ENCODE data around the gene ATAD3B.
A peak's percentile ranks its signal among the peaks of the same experiment; 100 is the strongest.
"Not testable (repeated sequence)": the region's sequence is repeated elsewhere in the genome, so short reads cannot be mapped to it uniquely, and the experiment has no call there.

The ATAD3B gene

DNA sequence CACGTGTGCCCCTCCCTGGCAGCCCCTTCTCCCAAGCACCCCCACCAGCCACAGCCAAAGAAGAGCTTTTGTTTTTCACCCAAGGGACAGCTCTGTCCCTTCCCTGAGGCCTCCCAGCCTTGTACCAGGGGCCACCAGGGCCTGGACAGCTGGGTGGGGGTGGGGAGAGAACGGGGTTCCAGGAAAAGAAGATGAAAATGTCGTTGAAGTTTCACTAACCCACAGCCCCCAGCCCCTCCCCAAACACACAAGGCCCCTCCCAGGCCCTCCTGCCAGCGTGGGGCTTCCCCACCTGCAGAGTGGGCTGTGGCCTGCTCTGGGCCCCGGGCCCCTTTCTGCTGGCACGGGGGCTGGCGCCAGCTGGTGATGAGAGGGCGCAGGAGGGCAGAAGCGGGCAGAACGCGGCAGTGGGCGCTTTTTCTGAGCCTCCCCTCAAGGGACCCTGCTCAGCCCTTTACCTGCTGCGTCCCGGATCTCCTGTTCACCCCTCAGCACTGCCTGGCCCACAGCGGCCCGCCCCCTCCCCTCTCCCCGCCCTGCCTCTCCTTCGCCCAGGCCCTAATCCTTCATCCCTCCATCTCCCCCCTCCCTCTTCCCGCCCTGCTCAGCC lies 45.0 kb upstream of the ATAD3B start:
- peak overlapping the region; percentile 0 to 99 (median 82); a peak in 20 of 22 replicates for H3K4me2 ChIP-seq
- TF ChIP-seq Cebpa-rat (IDR thresholded peaks at IDR 0.05), result no peak
- peak overlapping the region in 8 of 11 experiments; percentile 17 to 70 (median 53); a peak in 14 of 22 replicates for H3K27ac ChIP-seq
- H3K4me3 ChIP-seq, result peak overlapping the region in 5 of 10 experiments; percentile 16 to 49 (median 41); a peak in 5 of 20 replicates
- peak overlapping the region in 9 of 11 experiments; percentile 34 to 74 (median 56); a peak in 14 of 22 replicates for H3K9ac ChIP-seq
- no peaks in the 10 kb centered on the region for H3K9me3 ChIP-seq (replicated peaks in 1 of 11)
- no peaks in the 10 kb centered on the region for H3K36me3 ChIP-seq
- no peaks in the 10 kb centered on the region for H4K20me1 ChIP-seq
- peaks cover 23 to 62% (median 52%) of the 10 kb centered on the region in 10 experiments for H3K4me1 ChIP-seq
- peaks cover 0 to 12% (median 0%) of the 10 kb centered on the region in 11 experiments; a peak in 5 of 22 replicates for H3K27me3 ChIP-seq

DNA sequence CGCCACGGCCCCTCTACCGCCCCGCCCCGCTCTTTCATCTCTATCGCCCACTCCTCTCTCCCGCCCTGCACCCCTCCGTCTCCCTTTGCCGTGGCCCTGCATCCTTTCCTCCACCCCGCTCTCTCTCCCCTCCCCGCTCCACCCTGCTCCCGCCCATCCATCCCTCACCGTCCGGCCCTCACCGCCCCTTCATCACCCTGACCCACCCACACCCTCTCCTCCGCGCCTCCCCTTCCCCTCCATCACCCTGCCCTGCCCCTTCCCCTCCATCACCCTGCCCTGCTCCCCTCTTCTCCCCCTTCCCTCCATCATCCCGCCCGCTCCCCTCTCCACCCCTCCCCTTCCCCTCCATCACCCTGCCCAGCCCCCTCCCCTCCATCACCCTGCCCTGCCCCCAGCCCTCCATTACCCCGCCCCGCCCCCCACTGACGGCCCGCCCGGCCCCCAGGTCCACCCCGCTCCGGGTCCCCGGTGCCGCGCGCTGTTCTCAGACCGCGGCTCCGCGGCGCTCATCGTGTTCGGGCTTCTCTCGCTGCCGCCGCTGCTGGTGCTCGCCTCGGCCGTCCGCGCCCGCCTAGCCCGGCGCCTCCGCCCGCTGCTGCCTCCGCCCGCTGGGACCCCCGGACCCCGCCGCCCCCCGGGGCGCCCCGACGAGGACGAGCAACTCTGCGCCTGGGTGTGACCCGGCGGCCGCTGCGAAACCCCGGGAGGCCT lies 44.3 kb upstream of the ATAD3B start:
- no peak for TF ChIP-seq Cebpa-rat (IDR thresholded peaks at IDR 0.05)
- peak overlapping the region in 10 of 11 experiments; percentile 15 to 99 (median 80); a peak in 14 of 22 replicates for H3K4me2 ChIP-seq
- H3K36me3 ChIP-seq, result no peaks in the 10 kb centered on the region
- H4K20me1 ChIP-seq, result no peaks in the 10 kb centered on the region
- peak overlapping the region in 1 of 11 experiments; percentile 72; a peak in 1 of 22 replicates for H3K9ac ChIP-seq
- no peak overlapping the region for H3K4me3 ChIP-seq
- no peak overlapping the region for H3K27ac ChIP-seq
- peaks cover 26 to 62% (median 52%) of the 10 kb centered on the region in 10 experiments for H3K4me1 ChIP-seq
- H3K9me3 ChIP-seq (replicated peaks in 1 of 11), result no peaks in the 10 kb centered on the region
- peaks cover 0 to 12% (median 0%) of the 10 kb centered on the region in 11 experiments; a peak in 5 of 22 replicates for H3K27me3 ChIP-seq

DNA sequence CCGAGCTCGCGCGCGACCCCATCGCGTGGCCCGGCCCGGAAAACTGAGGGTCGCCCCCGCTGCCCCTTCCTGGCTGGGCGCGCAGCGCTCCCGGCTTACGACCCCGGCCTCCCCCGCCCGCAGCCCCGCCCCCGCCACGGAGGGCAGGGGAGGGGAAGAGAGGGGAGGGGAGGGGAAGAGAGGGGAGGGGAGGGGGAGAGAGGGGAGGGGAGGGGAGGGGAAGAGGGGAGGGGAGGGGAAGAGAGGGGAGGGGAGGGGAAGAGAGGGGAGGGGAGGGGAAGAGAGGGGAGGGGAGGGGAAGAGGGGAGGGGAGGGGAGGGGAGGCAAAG lies 43.8 kb upstream of the ATAD3B start:
- Histone ChIP-seq H4K20me1 (no peaks in the 10 kb centered on the region), H3K27ac (no peak overlapping the region), H3K4me2 (no peak overlapping the region), H3K9ac (no peak overlapping the region), H3K9me3 (replicated peaks in 1 of 11) (no peaks in the 10 kb centered on the region), H3K4me3 (no peak overlapping the region), H3K27me3 (peaks cover 0 to 12% (median 0%) of the 10 kb centered on the region in 11 experiments; a peak in 5 of 22 replicates), H3K36me3 (no peaks in the 10 kb centered on the region), H3K4me1 (peaks cover 26 to 62% (median 52%) of the 10 kb centered on the region in 10 experiments)
- no peak for TF ChIP-seq Cebpa-rat (IDR thresholded peaks at IDR 0.05)

DNA sequence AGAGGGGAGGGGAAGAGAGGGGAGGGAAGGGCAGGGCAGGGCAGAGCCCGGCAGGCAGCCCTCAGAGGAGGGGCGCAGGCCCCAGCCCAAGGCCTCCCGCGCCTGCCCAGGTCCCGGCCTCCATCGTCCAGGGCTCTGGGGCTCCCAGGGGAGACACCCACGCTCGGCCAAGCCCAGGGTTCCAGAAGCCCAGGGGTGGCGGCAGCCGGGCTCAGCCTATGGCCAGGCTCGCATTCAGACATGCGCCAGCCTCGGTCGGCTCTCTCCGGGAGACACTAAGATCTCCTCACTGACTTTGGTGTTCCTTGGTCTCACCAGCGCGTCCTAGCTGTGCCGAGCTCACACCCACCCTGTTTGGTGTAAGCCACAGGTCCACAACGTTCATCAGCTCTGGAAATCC lies 43.4 kb upstream of the ATAD3B start:
- Histone ChIP-seq H3K27me3 (peaks cover 0 to 12% (median 0%) of the 10 kb centered on the region in 11 experiments; a peak in 5 of 22 replicates), H3K4me2 (no peak overlapping the region), H3K4me3 (no peak overlapping the region), H3K9me3 (replicated peaks in 1 of 11) (no peaks in the 10 kb centered on the region), H4K20me1 (no peaks in the 10 kb centered on the region), H3K4me1 (peaks cover 30 to 62% (median 52%) of the 10 kb centered on the region in 10 experiments), H3K36me3 (no peaks in the 10 kb centered on the region), H3K9ac (no peak overlapping the region), H3K27ac (no peak overlapping the region)
- no peak for TF ChIP-seq Cebpa-rat (IDR thresholded peaks at IDR 0.05)

DNA sequence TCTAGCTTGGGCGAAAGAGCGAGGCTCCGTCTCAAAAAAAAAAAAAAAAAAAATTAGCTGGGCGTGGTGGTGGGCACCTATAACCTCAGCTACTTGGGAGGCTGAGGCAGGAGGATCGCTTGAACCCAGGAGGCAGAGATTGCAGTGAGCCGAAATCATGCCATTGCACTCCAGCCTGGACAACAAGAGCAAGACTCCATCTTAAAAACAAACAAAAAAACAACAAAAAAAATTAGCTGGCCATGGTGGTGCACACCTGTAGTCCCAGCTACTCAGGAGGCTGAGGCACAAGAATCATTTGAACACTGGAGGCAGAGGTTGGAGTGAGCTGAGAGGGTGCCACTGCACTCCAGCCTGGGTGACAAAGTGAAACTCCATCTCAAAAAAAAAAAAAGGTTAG lies 42.6 kb upstream of the ATAD3B start:
- not testable (repeated sequence) for H3K4me3 ChIP-seq; H3K27ac ChIP-seq; H4K20me1 ChIP-seq; H3K36me3 ChIP-seq; H3K9ac ChIP-seq; H3K4me2 ChIP-seq; H3K9me3 ChIP-seq (replicated peaks in 1 of 11)
- peaks cover 38 to 64% (median 58%) of the 10 kb centered on the region in 10 experiments for H3K4me1 ChIP-seq
- peaks cover 0 to 12% (median 0%) of the 10 kb centered on the region in 11 experiments; a peak in 5 of 22 replicates for H3K27me3 ChIP-seq

DNA sequence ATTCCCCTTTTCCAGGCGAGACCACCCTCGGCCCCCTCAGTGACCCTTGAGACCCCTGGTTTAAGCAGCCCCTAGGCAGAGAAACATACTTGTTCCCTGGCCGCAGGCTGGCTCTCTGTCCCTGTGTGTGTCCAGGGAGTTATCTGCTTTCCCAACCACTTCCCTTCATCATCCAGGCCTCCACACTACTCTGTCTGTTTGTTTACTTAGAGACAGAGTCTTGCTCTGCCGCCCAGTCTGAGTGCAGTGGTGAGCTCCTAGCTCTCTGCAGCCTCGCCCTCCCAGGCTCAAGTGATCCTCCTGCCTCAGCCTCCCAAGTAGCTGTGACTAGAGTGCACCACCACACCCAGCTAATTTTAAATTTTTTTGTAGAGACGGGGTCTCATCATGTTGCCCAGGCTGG lies 41.9 kb upstream of the ATAD3B start:
- Histone ChIP-seq H3K27me3 (peaks cover 0 to 12% (median 0%) of the 10 kb centered on the region in 11 experiments; a peak in 5 of 22 replicates), H3K4me1 (peaks cover 45 to 71% (median 65%) of the 10 kb centered on the region in 10 experiments), H3K9me3 (replicated peaks in 1 of 11) (no peaks in the 10 kb centered on the region), H3K4me2 (peak overlapping the region in 7 of 11 experiments; percentile 14 to 96 (median 82); a peak in 10 of 22 replicates), H3K27ac (no peak overlapping the region), H3K4me3 (no peak overlapping the region), H4K20me1 (peaks cover 0 to 8% (median 0%) of the 10 kb centered on the region in 11 experiments; a peak in 2 of 22 replicates), H3K36me3 (no peaks in the 10 kb centered on the region), H3K9ac (peak overlapping the region in 3 of 11 experiments; percentile 19 to 47 (median 23); a peak in 2 of 22 replicates)
- no peak for TF ChIP-seq Cebpa-rat (IDR thresholded peaks at IDR 0.05)

DNA sequence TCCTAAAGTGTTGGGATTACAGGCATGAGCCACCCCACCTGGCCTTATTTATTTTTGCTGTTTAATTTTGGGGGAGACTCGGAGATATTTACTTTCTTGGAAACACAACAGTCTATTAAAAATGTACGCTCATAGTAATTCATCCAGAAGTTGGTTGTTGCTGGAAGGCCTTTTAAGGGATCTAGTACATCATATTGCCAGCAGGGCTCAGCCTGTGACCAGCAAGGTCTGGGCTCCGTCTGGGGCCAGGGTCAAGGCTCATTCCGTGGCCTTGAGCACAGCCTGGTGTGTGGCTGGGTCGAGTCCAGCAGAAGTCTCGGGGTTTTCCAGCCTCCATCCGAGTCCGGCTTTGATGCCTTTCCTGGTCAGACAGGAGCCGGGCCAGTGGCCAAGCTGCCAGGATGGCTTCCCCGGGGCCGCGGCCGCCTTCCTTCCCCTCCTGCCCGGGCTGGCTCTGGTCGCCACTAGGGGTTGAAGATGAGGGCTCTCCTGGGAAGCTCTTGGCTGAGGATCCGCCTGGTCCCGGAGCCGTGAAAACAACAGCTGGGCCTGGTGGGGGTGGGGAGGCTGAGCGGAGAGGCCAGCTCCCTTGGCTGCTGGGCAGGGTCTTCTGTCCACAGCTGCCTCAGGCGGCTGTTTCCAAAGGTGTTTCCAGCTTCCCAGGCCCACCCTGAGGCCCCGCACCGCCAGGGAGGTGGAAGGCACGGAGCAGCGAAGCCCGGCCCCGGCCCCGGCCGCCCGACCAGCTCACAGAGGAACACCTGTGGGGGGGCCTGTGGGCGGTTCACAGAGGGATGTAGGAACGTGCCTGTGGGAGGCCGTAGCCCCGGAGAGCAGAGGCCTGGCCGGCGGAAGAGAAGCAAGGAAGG lies 41.2 kb upstream of the ATAD3B start:
- Histone ChIP-seq H3K9ac (peak overlapping the region in 8 of 11 experiments; percentile 12 to 50 (median 34); a peak in 9 of 22 replicates), H3K27ac (peak overlapping the region in 8 of 11 experiments; percentile 14 to 53 (median 37); a peak in 12 of 22 replicates), H3K4me1 (peaks cover 51 to 77% (median 72%) of the 10 kb centered on the region in 10 experiments), H3K9me3 (replicated peaks in 1 of 11) (no peaks in the 10 kb centered on the region), H3K36me3 (no peaks in the 10 kb centered on the region), H4K20me1 (peaks cover 0 to 8% (median 0%) of the 10 kb centered on the region in 11 experiments; a peak in 2 of 22 replicates), H3K4me3 (no peak overlapping the region), H3K27me3 (peaks cover 0 to 12% (median 0%) of the 10 kb centered on the region in 11 experiments; a peak in 5 of 22 replicates), H3K4me2 (peak overlapping the region; percentile 38 to 99 (median 82))
- TF ChIP-seq Cebpa-rat (IDR thresholded peaks at IDR 0.05), result no peak

DNA sequence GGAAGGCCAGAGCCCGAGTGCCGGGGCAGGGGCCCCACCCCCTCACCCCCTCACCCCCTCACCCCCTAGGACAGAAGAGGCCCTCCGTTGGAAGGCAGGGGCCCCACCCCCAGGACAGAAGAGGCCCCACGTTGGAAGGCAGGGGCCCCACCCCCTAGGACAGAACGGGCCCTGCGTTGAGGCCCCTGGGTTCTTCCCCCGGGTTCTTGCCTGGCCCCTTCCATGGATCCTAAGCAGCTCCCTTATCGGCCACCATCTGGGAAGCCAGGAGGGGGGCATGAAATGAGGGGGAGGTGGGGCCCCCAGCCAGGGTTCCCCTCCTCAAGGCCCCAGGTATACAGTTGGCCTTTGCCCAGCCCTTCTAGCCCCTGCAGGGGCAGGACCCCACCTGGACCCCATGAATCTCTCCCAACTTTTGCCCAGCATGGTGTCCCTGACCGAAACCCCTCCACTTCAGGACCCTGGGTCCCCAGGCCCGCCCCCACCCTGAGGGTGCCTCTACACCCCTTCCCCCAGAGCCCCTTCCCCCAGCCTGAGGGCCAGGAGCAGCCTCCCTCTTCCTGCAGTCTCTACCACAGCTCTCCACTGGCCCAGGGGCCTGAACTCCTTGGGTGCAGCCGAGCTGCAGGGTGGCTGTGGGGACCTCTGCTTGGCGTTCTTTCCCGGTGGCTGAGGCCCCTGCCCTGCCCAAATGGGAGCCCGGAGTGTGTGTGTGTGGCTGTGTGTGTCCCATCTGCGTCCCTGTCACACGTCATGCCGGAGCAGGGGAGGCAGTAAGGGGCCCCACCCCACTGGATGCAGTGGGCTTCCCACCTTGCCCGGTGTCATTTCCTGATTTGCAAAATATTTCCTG lies 40.3 kb upstream of the ATAD3B start:
- peak overlapping the region in 3 of 10 experiments; percentile 3 to 61 (median 43); a peak in 2 of 20 replicates for H3K4me3 ChIP-seq
- H3K36me3 ChIP-seq, result no peaks in the 10 kb centered on the region
- H3K4me2 ChIP-seq, result peak overlapping the region; percentile 90 to 100 (median 99)
- H3K9me3 ChIP-seq (replicated peaks in 1 of 11), result no peaks in the 10 kb centered on the region
- H3K27ac ChIP-seq, result peak overlapping the region; percentile 54 to 78 (median 67); a peak in 18 of 22 replicates
- H3K4me1 ChIP-seq, result peaks cover 55 to 77% (median 71%) of the 10 kb centered on the region in 10 experiments
- peak overlapping the region; percentile 55 to 79 (median 72); a peak in 21 of 22 replicates for H3K9ac ChIP-seq
- peaks cover 0 to 7% (median 0%) of the 10 kb centered on the region in 11 experiments; a peak in 5 of 22 replicates for H3K27me3 ChIP-seq
- peaks cover 0 to 12% (median 3%) of the 10 kb centered on the region in 11 experiments; a peak in 10 of 22 replicates for H4K20me1 ChIP-seq
- no peak for TF ChIP-seq Cebpa-rat (IDR thresholded peaks at IDR 0.05)
